Common myeloid progenitor, CD34-positive (primary cell): ENCODE results near the gene WDR7.

ENCODE experiments used
- CTCF ChIA-PET: fragments of 350-600 bp; sonication (Branson Sonifier 250); formaldehyde crosslinking; loops from one replicate; lab custom pipeline; 2021; ENCODE audit warnings: antibody characterized with exemption; lab: Charles Lee
- POLR2A ChIA-PET: fragments of 350-600 bp; sonication (Branson Sonifier 250); formaldehyde crosslinking; loops from one replicate; lab custom pipeline; 2021; ENCODE audit warnings: antibody characterized with exemption; lab: Charles Lee
- DNase-seq, 3 donors: peaks; one replicate each; pipeline versions ENCODE4 v3.0.0 to v3.0.0-alpha.2; 2013
- H3K27ac ChIP-seq, 2 experiments: 1 replicate in 1 of 2; 2 replicates in 1 of 2; pipeline ENCODE4 v1.7.0; 2013; ENCODE audit warnings: inconsistent platforms in 2 of 2, low read length in 2 of 2, mild to moderate bottlenecking in 2 of 2, low read depth in 1 of 2, moderate library complexity in 1 of 2; ENCODE audit not compliant: severe bottlenecking in 2 of 2, insufficient read depth in 1 of 2, poor library complexity in 1 of 2
- H3K27me3 ChIP-seq, 5 experiments: replicated peaks in 2 of 5; 1 replicate in 3 of 5; 2 replicates in 2 of 5; pipeline versions ENCODE4 v1.6.1 to v1.7.0; 2013; ENCODE audit warnings: low read length in 4 of 5, mild to moderate bottlenecking in 2 of 5, moderate library complexity in 2 of 5, inconsistent platforms in 1 of 5; ENCODE audit not compliant: insufficient read depth in 5 of 5, control insufficient read depth in 4 of 5
- H3K36me3 ChIP-seq, 4 experiments: 1 replicate in 2 of 4; 2 replicates in 2 of 4; pipeline versions ENCODE4 v1.6.1 to v1.7.0; 2013; ENCODE audit warnings: low read length in 3 of 4, control low read depth in 1 of 4, mild to moderate bottlenecking in 1 of 4; ENCODE audit not compliant: control insufficient read depth in 4 of 4, insufficient read depth in 4 of 4
- H3K4me1 ChIP-seq, 4 experiments: 1 replicate in 3 of 4; 2 replicates in 1 of 4; pipeline versions ENCODE4 v1.6.1 to v1.7.1; 2013; ENCODE audit warnings: low read length in 3 of 4, mild to moderate bottlenecking in 3 of 4, control low read depth in 1 of 4, inconsistent platforms in 1 of 4, moderate library complexity in 1 of 4; ENCODE audit not compliant: control insufficient read depth in 4 of 4, insufficient read depth in 4 of 4; ENCODE audit errors: control extremely low read depth in 1 of 4
- H3K4me3 ChIP-seq, 7 experiments: 1 replicate in 4 of 7; 2 replicates in 3 of 7; pipeline versions ENCODE4 v1.5.1 to v1.7.0; 2013; ENCODE audit warnings: mild to moderate bottlenecking in 7 of 7, low read length in 6 of 7, moderate library complexity in 6 of 7, inconsistent platforms in 2 of 7, low read depth in 2 of 7, control low read depth in 1 of 7; ENCODE audit not compliant: insufficient read depth in 4 of 7, control insufficient read depth in 1 of 7; ENCODE audit errors: extremely low read depth in 1 of 7
- H3K9me3 ChIP-seq, 5 experiments: 1 replicate in 4 of 5; 2 replicates in 1 of 5; pipeline versions ENCODE4 v1.6.1 to v1.7.1; 2013; ENCODE audit warnings: low read length in 4 of 5, mild to moderate bottlenecking in 2 of 5, inconsistent platforms in 1 of 5, low read depth in 1 of 5, moderate library complexity in 1 of 5; ENCODE audit not compliant: control insufficient read depth in 4 of 5, insufficient read depth in 2 of 5; ENCODE audit errors: control extremely low read depth in 1 of 5
- WGBS: methylation state at CpG from one replicate; pipeline ENCODE4 v1.1.5; 2013; ENCODE audit not compliant: insufficient coverage; 5-methylcytosine and 5-hydroxymethylcytosine counted together

Gene WDR7

DNA sequence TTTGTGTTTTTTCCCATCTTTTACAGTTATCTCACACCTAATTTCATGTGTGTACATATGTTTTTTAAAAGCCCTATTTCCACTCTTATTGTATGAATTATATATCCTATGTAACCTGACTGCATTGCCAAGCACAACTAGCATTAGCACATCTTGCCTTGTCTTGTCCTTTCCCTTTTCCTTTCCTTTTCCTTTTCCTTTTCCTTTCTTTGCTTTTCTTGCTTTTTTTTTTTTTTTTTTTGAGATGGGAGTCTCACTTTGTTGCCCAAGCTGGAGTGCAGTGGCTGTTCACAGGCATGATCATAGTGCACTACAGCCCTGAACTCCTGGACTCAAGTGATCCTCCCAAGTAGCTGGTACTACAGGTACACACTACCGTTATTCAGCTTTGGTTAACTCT is 323.0 kb downstream of the WDR7 start:
- Histone ChIP-seq H3K36me3 (no peaks in the 10 kb centered on the region), H3K27me3 (no peaks in the 10 kb centered on the region), H3K9me3 (no peaks in the 10 kb centered on the region), H3K4me1 (no peaks in the 10 kb centered on the region), H3K4me3 (no peak overlapping the region), H3K27ac (no peak overlapping the region)
- 88% methylated on average over 1 of the region's 1 CpG for WGBS
- DNase-seq, result no peak
- ChIA-PET CTCF (no interaction called here), POLR2A (no interaction called here)

DNA sequence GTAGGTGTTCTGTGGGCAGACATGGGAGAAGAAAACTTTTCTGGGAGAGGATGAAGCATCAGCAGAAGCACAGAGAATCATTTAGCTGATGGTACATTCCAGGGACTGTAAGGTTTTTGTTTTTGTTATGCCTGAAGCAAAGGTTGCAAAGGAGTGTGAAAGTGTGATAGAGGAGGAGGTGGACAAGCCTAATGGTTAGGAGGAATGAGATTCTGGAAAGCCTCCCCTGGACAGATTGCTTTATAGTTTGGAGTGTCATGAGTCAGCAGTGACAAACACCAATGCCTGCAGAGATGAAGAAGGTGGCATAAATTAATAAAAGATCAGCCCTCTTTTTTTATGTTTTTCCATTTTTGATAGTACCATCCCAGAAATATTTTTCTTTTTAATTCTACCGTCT is 324.1 kb downstream of the WDR7 start:
- no peaks in the 10 kb centered on the region for H3K4me1 ChIP-seq
- H3K36me3 ChIP-seq, result no peaks in the 10 kb centered on the region
- ChIA-PET POLR2A (no interaction called here), CTCF (no interaction called here)
- no peaks in the 10 kb centered on the region for H3K27me3 ChIP-seq
- DNase-seq, result no peak
- H3K4me3 ChIP-seq, result no peak overlapping the region
- H3K9me3 ChIP-seq, result no peaks in the 10 kb centered on the region
- no CpG with 5 or more reads among the region's 1 CpG for WGBS
- no peak overlapping the region for H3K27ac ChIP-seq

DNA sequence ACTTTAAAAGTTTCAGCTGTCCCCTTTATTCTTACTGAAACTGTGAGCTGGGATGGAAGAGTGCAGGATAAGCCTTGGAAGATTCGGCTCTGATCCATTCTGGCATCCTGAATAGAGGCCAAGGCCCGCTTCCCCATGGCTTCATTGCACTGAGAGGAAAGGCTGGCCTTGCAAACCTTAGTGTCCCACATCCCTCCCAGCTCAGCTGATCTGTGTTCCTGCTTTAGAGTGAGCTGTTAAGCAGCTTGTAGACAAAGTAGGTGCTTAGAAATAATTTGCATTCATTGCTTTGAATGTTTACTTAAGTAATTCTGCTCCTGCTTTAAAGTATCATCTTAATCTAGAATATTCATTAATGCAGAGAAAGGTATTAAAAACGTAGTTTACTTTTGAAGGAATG is 326.1 kb downstream of the WDR7 start:
- ChIA-PET CTCF (no interaction called here), POLR2A (no interaction called here)
- Histone ChIP-seq H3K27me3 (no peaks in the 10 kb centered on the region), H3K4me3 (no peak overlapping the region), H3K4me1 (peaks cover 0 to under 1% (median 0%) of the 10 kb centered on the region in 4 experiments), H3K27ac (no peak overlapping the region), H3K36me3 (peaks cover 0 to 3% (median 0%) of the 10 kb centered on the region in 4 experiments), H3K9me3 (no peaks in the 10 kb centered on the region)
- DNase-seq, result no peak
- 100% methylated on average over 2 of the region's 3 CpGs for WGBS

DNA sequence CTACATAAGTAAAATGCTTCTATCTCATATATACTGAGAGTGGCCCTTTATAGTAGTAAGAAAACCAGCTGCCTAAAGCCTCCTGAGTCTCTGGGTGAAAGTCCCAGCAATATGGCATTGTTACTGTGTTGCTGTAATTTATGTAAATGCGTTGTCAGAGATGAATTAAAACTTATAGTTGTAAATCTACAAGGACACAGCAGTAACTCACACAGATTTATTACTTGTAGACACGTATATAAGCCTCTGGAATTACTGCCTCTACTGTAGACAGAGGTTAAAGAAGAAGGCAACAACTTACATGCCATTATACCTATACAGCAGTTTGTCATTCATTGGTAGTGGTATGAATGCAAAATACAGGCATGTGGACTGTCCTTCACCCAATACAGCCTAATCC is 326.6 kb downstream of the WDR7 start:
- ChIA-PET CTCF (no interaction called here), POLR2A (no interaction called here)
- WGBS, result no CpG with 5 or more reads among the region's 2 CpGs
- Histone ChIP-seq H3K36me3 (peaks cover 0 to 3% (median 0%) of the 10 kb centered on the region in 4 experiments), H3K4me1 (peaks cover 0 to 3% (median 0%) of the 10 kb centered on the region in 4 experiments), H3K27ac (no peak overlapping the region), H3K9me3 (no peaks in the 10 kb centered on the region), H3K27me3 (no peaks in the 10 kb centered on the region), H3K4me3 (no peak overlapping the region)
- no peak for DNase-seq

DNA sequence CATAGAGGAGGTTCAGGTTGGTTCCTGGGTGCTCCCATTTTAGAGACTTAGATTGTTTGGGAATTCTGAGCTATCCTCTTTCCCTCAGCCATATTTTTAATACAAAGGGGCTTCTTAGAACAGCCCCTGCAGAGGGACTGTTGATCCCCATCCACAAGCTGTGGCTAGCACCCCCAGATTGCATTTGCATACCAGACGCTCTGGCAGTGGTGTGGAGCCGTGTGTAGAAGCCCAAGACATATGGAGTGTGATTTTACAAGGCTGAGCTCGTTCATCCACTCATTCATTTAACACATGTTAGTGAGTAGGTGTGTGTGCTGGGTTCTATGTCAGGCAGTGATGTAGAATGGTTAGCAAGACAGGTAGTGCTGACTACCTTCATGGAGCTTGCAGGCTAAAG is 329.0 kb downstream of the WDR7 start:
- ChIA-PET CTCF (no interaction called here), POLR2A (no interaction called here)
- peaks cover 0 to 3% (median 0%) of the 10 kb centered on the region in 4 experiments for H3K4me1 ChIP-seq
- DNase-seq, result no peak
- H3K27ac ChIP-seq, result no peak overlapping the region
- H3K9me3 ChIP-seq, result no peaks in the 10 kb centered on the region
- no peak overlapping the region for H3K4me3 ChIP-seq
- H3K36me3 ChIP-seq, result peaks cover 0 to 3% (median 0%) of the 10 kb centered on the region in 4 experiments
- 100% methylated on average over 1 of the region's 3 CpGs for WGBS
- no peaks in the 10 kb centered on the region for H3K27me3 ChIP-seq

DNA sequence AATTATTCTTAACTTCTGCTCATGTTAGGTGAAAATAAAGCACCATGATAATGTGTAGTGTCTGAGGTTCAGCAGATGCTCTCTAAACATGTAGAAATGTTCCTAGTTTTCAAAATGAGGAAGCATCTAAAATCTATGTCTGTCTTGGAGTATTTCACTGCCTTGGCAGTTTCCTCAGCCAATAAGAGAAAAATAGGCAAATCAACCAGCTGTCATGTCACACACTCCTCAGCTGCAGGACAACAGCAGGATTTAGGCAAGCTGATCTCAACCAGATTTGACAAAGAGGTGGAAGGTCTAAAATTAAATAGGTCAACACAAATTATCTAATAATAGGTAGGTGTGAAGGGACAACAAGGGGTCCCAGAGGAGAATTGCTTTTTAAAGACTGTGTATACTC is 331.6 kb downstream of the WDR7 start:
- Histone ChIP-seq H3K4me1 (peaks cover 0 to 3% (median 0%) of the 10 kb centered on the region in 4 experiments), H3K27ac (no peak overlapping the region), H3K36me3 (peaks cover 0 to 3% (median 0%) of the 10 kb centered on the region in 4 experiments), H3K9me3 (no peaks in the 10 kb centered on the region), H3K4me3 (no peak overlapping the region), H3K27me3 (no peaks in the 10 kb centered on the region)
- DNase-seq, result peak in 2 of 3 donors; percentile 15 to 58
- CTCF ChIA-PET, result no interaction called here
- POLR2A ChIA-PET, result no interaction called here

DNA sequence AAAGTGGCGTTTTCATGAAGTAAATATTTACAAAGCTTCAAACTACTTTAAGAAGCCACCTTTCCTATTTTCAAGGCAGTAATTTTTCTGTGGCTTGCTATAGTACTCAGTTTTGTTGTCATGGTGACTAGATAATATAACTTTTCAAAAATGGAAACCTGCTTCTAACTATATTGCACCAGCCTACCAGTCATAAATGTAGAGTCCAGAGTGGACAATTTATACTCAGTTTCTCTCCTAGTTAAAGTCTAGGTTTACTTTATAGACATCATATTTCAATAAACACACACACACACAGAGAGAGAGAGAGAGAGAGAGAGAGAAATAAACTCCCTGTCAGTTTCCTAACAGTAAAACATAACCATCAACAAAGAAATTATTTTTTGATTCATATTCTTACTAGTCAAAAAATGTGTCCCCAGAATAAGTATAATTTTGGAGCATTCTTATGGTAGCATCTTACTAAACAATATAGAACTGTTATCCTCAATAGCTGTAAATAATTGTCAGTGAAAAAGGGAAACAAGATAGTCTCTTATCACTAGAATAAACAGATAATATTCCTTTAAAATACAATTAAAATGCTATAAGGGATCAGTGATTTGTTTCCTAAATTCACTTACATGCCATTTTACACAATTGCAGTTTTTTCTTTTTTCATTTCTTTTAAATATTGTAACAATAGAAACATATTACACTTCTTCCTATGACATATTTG is 332.3 kb downstream of the WDR7 start:
- H3K27ac ChIP-seq, result no peak overlapping the region
- WGBS, result no CpG with 5 or more reads among the region's 1 CpG
- CTCF ChIA-PET, result no interaction called here
- peaks cover 0 to 3% (median 0%) of the 10 kb centered on the region in 4 experiments for H3K4me1 ChIP-seq
- H3K36me3 ChIP-seq, result peaks cover 0 to 3% (median 0%) of the 10 kb centered on the region in 4 experiments
- H3K27me3 ChIP-seq, result no peaks in the 10 kb centered on the region
- peak in 1 of 3 donors; percentile 2 for DNase-seq
- H3K9me3 ChIP-seq, result no peaks in the 10 kb centered on the region
- POLR2A ChIA-PET, result no interaction called here
- no peak overlapping the region for H3K4me3 ChIP-seq
